Fibroblast of lung (primary cell): ENCODE data around the gene CEACAM6. TPM values are rescaled to one million over a fixed set of nuclear protein-coding genes. Genes with fewer than 3 reads are reported as not detected.

ENCODE experiments used
- DNase-seq, 2 donors: peaks; one replicate each; pipeline versions ENCODE4 v3.0.0 to v3.0.0-alpha.2; 2010; ENCODE audit warnings: low read depth in 2 of 2
- H2AFZ ChIP-seq: 2 replicates; pipeline ENCODE4 v1.5.1; 2012; ENCODE audit warnings: low read length, control low read depth, inconsistent platforms
- H3K27ac ChIP-seq: 2 replicates; pipeline ENCODE4 v1.5.1; 2011; ENCODE audit warnings: low read length, control low read depth; ENCODE audit not compliant: insufficient read depth
- H3K27me3 ChIP-seq: 2 replicates; pipeline ENCODE4 v1.5.1; 2011; ENCODE audit warnings: mild to moderate bottlenecking, low read length; ENCODE audit not compliant: control insufficient read depth, insufficient read depth
- H3K36me3 ChIP-seq: 2 replicates; pipeline ENCODE4 v1.5.1; 2011; ENCODE audit warnings: low read length; ENCODE audit not compliant: control insufficient read depth, insufficient read depth
- H3K4me1 ChIP-seq: 2 replicates; pipeline ENCODE4 v1.5.1; 2011; ENCODE audit warnings: low read length; ENCODE audit not compliant: control insufficient read depth, insufficient read depth; ENCODE audit errors: extremely low read depth
- H3K4me2 ChIP-seq: 2 replicates; pipeline ENCODE4 v1.5.1; 2011; ENCODE audit warnings: low read length, control low read depth; ENCODE audit not compliant: insufficient read depth; ENCODE audit errors: extremely low read depth
- H3K4me3 ChIP-seq, 4 experiments: fragments of 200-600 bp in 1 of 4; sonication (generic) in 1 of 4; replicated peaks in 1 of 4; 2 replicates each; pipeline ENCODE4 v1.5.1; 2011 to 2016; ENCODE audit warnings: low read length in 4 of 4, low read depth in 3 of 4, mild to moderate bottlenecking in 3 of 4, control low read depth in 2 of 4, inconsistent platforms in 1 of 4, mixed read lengths in 1 of 4; ENCODE audit not compliant: insufficient read depth in 1 of 4; ENCODE audit errors: control extremely low read depth in 1 of 4
- H3K79me2 ChIP-seq: 2 replicates; pipeline ENCODE4 v1.5.1; 2012; ENCODE audit warnings: mild to moderate bottlenecking, low read length, inconsistent platforms; ENCODE audit not compliant: control insufficient read depth, insufficient read depth
- H3K9ac ChIP-seq: 2 replicates; pipeline ENCODE4 v1.5.1; 2011; ENCODE audit warnings: mild to moderate bottlenecking, low read length, control low read depth; ENCODE audit not compliant: insufficient read depth
- H3K9me3 ChIP-seq: 2 replicates; pipeline ENCODE4 v1.5.1; 2012; ENCODE audit warnings: low read depth, low read length; ENCODE audit not compliant: control insufficient read depth, insufficient read depth
- H4K20me1 ChIP-seq: 2 replicates; pipeline ENCODE4 v1.5.1; 2011; ENCODE audit warnings: low read length; ENCODE audit not compliant: control insufficient read depth, insufficient read depth; ENCODE audit errors: extremely low read depth
- CTCF ChIP-seq, 2 donors: IDR thresholded peaks in 1 of 2; conservative IDR thresholded peaks in 1 of 2; 1 replicate in 1 of 2; 2 replicates in 1 of 2; pipeline ENCODE4 v1.5.1; 2011 to 2012; ENCODE audit warnings: low read length in 2 of 2, control low read depth in 1 of 2, inconsistent platforms in 1 of 2, low read depth in 1 of 2, mild to moderate bottlenecking in 1 of 2
- EZH2 ChIP-seq: IDR thresholded peaks from 2 replicates; pipeline ENCODE4 v1.5.1; 2012; ENCODE audit warnings: low read length, control low read depth, mild to moderate bottlenecking; ENCODE audit errors: missing control alignments
- polyA plus RNA-seq, 2 donors: library from polyadenylated mRNA; depleted of rRNA in 1 of 2; stranded (reverse) in 1 of 2; unstranded in 1 of 2; fragments of >200 nt; gene quantifications; 2 replicates each; pipeline ENCODE4 v1.2.1, GENCODE V29; 2011 to 2012; ENCODE audit warnings: missing spikeins in 1 of 2
- total RNA-seq: library from RNA; depleted of rRNA; stranded (reverse); fragments of >200 nt; gene quantifications from 2 replicates; pipeline ENCODE4 v1.2.1, GENCODE V29; 2014

The CEACAM6 gene
- total and polyA plus RNA-seq, 2 donors (not counting 1 experiment from before 2014, with no cell fraction given): not detected

DNA sequence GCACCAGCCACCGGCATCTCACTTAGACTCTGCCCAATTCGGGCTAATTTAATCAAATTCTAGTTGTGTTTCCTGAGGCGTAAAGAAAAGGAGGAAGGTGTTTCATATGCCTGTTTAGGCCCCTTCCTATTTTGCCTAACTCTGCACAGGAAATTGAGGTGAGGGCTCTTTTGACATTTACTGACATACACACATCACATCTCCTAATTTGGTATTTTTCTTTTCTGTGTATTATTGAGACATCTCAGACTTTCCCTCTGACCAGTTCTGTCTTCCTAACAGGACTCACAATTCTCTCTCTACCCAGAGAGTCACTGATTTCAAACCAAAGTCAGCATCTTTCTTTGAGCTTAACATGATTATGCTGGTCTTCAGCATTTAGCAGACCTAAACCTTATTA is 49.0 kb downstream of the CEACAM6 start:
- TF ChIP-seq CTCF (conservative IDR thresholded peaks at IDR 0.05 in 1 of 2, IDR thresholded peaks at IDR 0.05 in 1 of 2; ENCODE audit: low read depth in 1 of 2, low read length in 2 of 2): no peak
- TF ChIP-seq EZH2: no peak
- no peak overlapping the region for H3K4me3 ChIP-seq
- H3K4me2 ChIP-seq: no peak overlapping the region

DNA sequence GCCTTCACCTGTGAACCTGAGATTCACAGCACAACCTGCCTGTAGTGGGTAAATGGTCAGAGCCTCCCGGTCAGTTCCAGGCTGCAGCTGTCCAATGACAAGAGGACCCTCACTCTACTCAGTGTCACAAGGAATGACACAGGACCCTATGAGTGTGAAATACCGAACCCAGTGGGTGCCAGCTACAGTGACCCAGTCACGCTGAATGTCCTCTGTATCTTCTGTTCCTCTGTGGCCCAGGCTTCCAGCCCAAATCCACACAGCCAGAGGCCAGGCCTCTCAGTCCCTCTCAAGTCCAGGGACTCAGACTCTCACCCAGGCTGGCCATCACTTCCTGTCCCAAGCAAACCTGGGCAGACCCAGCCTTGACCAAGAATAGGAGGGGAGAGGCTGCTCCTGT is 51.8 kb downstream of the CEACAM6 start:
- no peaks in the 10 kb centered on the region for H3K4me1 ChIP-seq
- H3K27me3 ChIP-seq: no peaks in the 10 kb centered on the region
- H3K9me3 ChIP-seq: no peaks in the 10 kb centered on the region
- TF ChIP-seq EZH2: no peak
- no peak for TF ChIP-seq CTCF (conservative IDR thresholded peaks at IDR 0.05 in 1 of 2, IDR thresholded peaks at IDR 0.05 in 1 of 2; ENCODE audit: low read depth in 1 of 2, low read length in 2 of 2)
- H2AFZ ChIP-seq: no peak overlapping the region
- H3K4me3 ChIP-seq: no peak overlapping the region
- H3K9ac ChIP-seq: no peak overlapping the region
- H3K4me2 ChIP-seq: no peak overlapping the region
- H4K20me1 ChIP-seq: no peaks in the 10 kb centered on the region
- DNase-seq: no peak
- no peaks in the 10 kb centered on the region for H3K79me2 ChIP-seq
- H3K36me3 ChIP-seq: no peaks in the 10 kb centered on the region
- H3K27ac ChIP-seq: no peak overlapping the region

More for the DNA sequence above, 49.0 kb downstream of the CEACAM6 start:
- no peaks in the 10 kb centered on the region for H3K79me2 ChIP-seq
- no peak overlapping the region for H2AFZ ChIP-seq
- H4K20me1 ChIP-seq: no peaks in the 10 kb centered on the region
- H3K9me3 ChIP-seq: no peaks in the 10 kb centered on the region
- H3K4me1 ChIP-seq: no peaks in the 10 kb centered on the region
- no peak overlapping the region for H3K9ac ChIP-seq
- no peak for DNase-seq
- no peaks in the 10 kb centered on the region for H3K27me3 ChIP-seq
- H3K27ac ChIP-seq: no peak overlapping the region
- no peaks in the 10 kb centered on the region for H3K36me3 ChIP-seq

DNA sequence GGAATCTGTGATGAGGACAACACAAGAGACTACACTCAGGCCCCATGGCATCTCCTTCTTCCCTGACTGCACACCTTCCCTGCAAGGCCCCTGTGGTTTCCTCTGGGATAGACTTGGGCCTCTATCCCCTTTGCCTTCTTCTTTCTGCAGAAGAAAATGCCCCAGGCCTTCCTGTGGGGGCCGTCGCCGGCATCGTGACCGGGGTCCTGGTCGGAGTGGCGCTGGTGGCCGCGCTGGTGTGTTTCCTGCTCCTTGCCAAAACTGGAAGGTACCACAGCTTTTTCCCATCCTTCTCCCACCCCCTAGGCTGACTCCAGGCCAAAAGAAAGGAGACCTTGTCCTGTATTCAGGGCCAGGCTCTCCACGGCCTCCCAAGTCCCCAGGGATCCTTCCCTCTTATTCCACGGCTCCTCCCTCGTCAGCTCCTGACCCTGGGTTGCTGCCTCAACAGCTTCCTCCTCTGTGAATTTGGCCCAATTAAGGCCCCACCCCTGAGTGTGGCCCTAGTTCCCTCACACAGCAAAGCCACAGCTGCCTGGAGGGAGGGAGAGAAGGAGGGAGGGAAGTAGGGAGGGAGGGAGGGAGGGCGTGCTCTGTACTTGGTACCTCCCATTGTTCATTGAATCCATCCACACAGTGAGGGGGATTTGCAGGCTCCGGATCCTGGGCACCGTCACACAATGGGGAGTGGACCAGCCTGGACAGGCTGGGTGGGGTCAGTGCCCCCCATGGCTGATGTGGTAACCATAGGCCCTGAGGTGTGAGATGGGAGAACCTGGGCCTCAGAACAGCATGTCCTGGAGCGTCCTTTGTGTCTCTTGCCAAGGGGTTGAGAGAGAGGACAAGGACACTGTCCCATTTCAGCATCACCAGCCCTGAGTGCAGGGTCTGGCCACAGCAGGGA is 53.6 kb downstream of the CEACAM6 start:
- TF ChIP-seq CTCF (conservative IDR thresholded peaks at IDR 0.05 in 1 of 2, IDR thresholded peaks at IDR 0.05 in 1 of 2; ENCODE audit: low read depth in 1 of 2, low read length in 2 of 2): no peak
- TF ChIP-seq EZH2: no peak
- Histone ChIP-seq H3K27me3 (no peaks in the 10 kb centered on the region), H3K4me1 (no peaks in the 10 kb centered on the region), H3K27ac (no peak overlapping the region), H3K4me3 (no peak overlapping the region), H3K4me2 (no peak overlapping the region), H3K9ac (no peak overlapping the region), H3K79me2 (no peaks in the 10 kb centered on the region), H3K36me3 (no peaks in the 10 kb centered on the region), H3K9me3 (no peaks in the 10 kb centered on the region), H2AFZ (no peak overlapping the region), H4K20me1 (no peaks in the 10 kb centered on the region)
- DNase-seq: no peak
